HG02870 (cell line): ENCODE results near the gene DIP2C.
"Not testable (repeated sequence)": the region's sequence is repeated elsewhere in the genome, so short reads cannot be mapped to it uniquely, and the experiment has no call there.

Source experiments
- ATAC-seq: cut with Tn5 transposase; IDR thresholded peaks from one replicate; pipeline ENCODE4 v1.9.1; 2021; ENCODE audit warnings: mild to moderate bottlenecking, moderate library complexity; ENCODE audit not compliant: unreplicated experiment

Gene DIP2C

GRCh38 chr10:584497-585290 is 104.8 kb downstream of the DIP2C start:
- not testable (repeated sequence) for ATAC-seq

- no peak for ATAC-seq
Observed at GRCh38 chr10:583433-583832, 106.0 kb downstream of the DIP2C start.

- no peak for ATAC-seq
Observed at GRCh38 chr10:581776-582330, 107.6 kb downstream of the DIP2C start.

GRCh38 chr10:580778-581177 is 108.7 kb downstream of the DIP2C start:
- no peak for ATAC-seq

- ATAC-seq: no peak
Observed at GRCh38 chr10:576130-576465, 113.4 kb downstream of the DIP2C start.

GRCh38 chr10:575402-576129 is 113.9 kb downstream of the DIP2C start:
- ATAC-seq: no peak

- no peak for ATAC-seq
Observed at GRCh38 chr10:572696-573095, 116.8 kb downstream of the DIP2C start.

GRCh38 chr10:571688-572451 is 117.6 kb downstream of the DIP2C start:
- ATAC-seq: no peak

- ATAC-seq: no peak
Observed at GRCh38 chr10:571166-571565, 118.3 kb downstream of the DIP2C start.

- ATAC-seq: no peak
Observed at GRCh38 chr10:570628-571163, 118.8 kb downstream of the DIP2C start.

- ATAC-seq: no peak
Observed at GRCh38 chr10:569961-570627, 119.4 kb downstream of the DIP2C start.

- no peak for ATAC-seq
Observed at GRCh38 chr10:568848-569247, 120.6 kb downstream of the DIP2C start.

- ATAC-seq: no peak
Observed at GRCh38 chr10:567869-568268, 121.6 kb downstream of the DIP2C start.

GRCh38 chr10:566241-566885 is 123.1 kb downstream of the DIP2C start:
- no peak for ATAC-seq

GRCh38 chr10:565676-566075 is 123.8 kb downstream of the DIP2C start:
- ATAC-seq: no peak

GRCh38 chr10:565146-565545 is 124.3 kb downstream of the DIP2C start:
- ATAC-seq: no peak

- no peak for ATAC-seq
Observed at GRCh38 chr10:563827-564226, 125.6 kb downstream of the DIP2C start.

- no peak for ATAC-seq
Observed at GRCh38 chr10:562142-562541, 127.3 kb downstream of the DIP2C start.

GRCh38 chr10:561721-562120 is 127.7 kb downstream of the DIP2C start:
- ATAC-seq: no peak
